SK-N-SH treated with all-trans-retinoic acid at 6 μM for 48 hours (cell line): ENCODE results near the gene PPP2R3C.
"Not testable (repeated sequence)": the region's sequence is repeated elsewhere in the genome, so short reads cannot be mapped to it uniquely, and the experiment has no call there.

Experiments
- ATAC-seq: fragments of 200-7000 bp; cut with Tn5 transposase; 3 replicates; pipeline ENCODE4 v1.9.1; 2020; ENCODE audit warnings: mild to moderate bottlenecking, moderate library complexity
- CREB5 ChIP-seq: fragments of 250-450 bp; sonication (Bioruptor Pico); IDR thresholded peaks from 2 replicates; pipeline ENCODE4 v1.5.1; 2020; ENCODE audit warnings: low read depth, mild to moderate bottlenecking, moderate library complexity
- CSRNP3 ChIP-seq: fragments of 250-450 bp; sonication (Bioruptor Pico); IDR thresholded peaks from 2 replicates; pipeline ENCODE4 v1.5.1; 2021; ENCODE audit warnings: mild to moderate bottlenecking, moderate library complexity
- ISL1 ChIP-seq: fragments of 250-450 bp; sonication (Bioruptor Pico); IDR thresholded peaks from 2 replicates; pipeline ENCODE4 v2.1.2; 2022; ENCODE audit warnings: mild to moderate bottlenecking, moderate library complexity
- PATZ1 ChIP-seq: fragments of 250-450 bp; sonication (Bioruptor Pico); IDR thresholded peaks from 2 replicates; pipeline ENCODE4 v1.8.0; 2020; ENCODE audit warnings: mild to moderate bottlenecking, moderate library complexity, borderline replicate concordance
- POU6F1 ChIP-seq: fragments of 250-450 bp; sonication (Bioruptor Pico); IDR thresholded peaks from 2 replicates; pipeline ENCODE4 v1.8.0; 2021; ENCODE audit warnings: low read depth, mild to moderate bottlenecking, moderate library complexity, borderline replicate concordance
- PPARA ChIP-seq: fragments of 250-450 bp; sonication (Bioruptor Pico); IDR thresholded peaks from 2 replicates; pipeline ENCODE4 v1.5.0; 2020; ENCODE audit warnings: mild to moderate bottlenecking, borderline replicate concordance
- RARB ChIP-seq: fragments of 250-450 bp; sonication (Bioruptor Pico); IDR thresholded peaks from 2 replicates; pipeline ENCODE4 v1.8.0; 2021; ENCODE audit warnings: mild to moderate bottlenecking, moderate library complexity
- TCF4 ChIP-seq: fragments of 250-450 bp; sonication (Bioruptor Pico); IDR thresholded peaks from 2 replicates; pipeline ENCODE4 v1.8.0; 2021; ENCODE audit warnings: mild to moderate bottlenecking, moderate library complexity, borderline replicate concordance
- TSHZ2 ChIP-seq: fragments of 250-450 bp; sonication (Bioruptor Pico); IDR thresholded peaks from 2 replicates; pipeline ENCODE4 v1.5.0; 2020; ENCODE audit warnings: mild to moderate bottlenecking, moderate library complexity
- ZFP3 ChIP-seq: fragments of 250-450 bp; sonication (Bioruptor Pico); IDR thresholded peaks from 2 replicates; pipeline ENCODE4 v1.5.0; 2020; ENCODE audit warnings: mild to moderate bottlenecking, moderate library complexity
- ZNF8 ChIP-seq: fragments of 450-650 bp; formaldehyde crosslinking; IDR thresholded peaks from 2 replicates; pipeline ENCODE4 v1.5.0; 2020; ENCODE audit warnings: mild to moderate bottlenecking, moderate library complexity

Gene PPP2R3C

GRCh38 chr14:35113308-35113950 is 8.4 kb downstream of the PPP2R3C start:
- ATAC-seq = no peak
- TF ChIP-seq PATZ1 (CRISPR knock-in tag) = no peak
- no peak for TF ChIP-seq ISL1 (CRISPR knock-in tag)

- no peak for TF ChIP-seq ZFP3 (CRISPR knock-in tag)
- no peak for TF ChIP-seq POU6F1 (CRISPR knock-in tag)
- TF ChIP-seq RARB (CRISPR knock-in tag) = no peak
- ATAC-seq = no peak
Observed at GRCh38 chr14:35112641-35113040, 9.1 kb downstream of the PPP2R3C start.

GRCh38 chr14:35107866-35108265 is 13.9 kb downstream of the PPP2R3C start:
- TF ChIP-seq ZNF8 (CRISPR knock-in tag) (no peak), ISL1 (CRISPR knock-in tag) (no peak), TCF4 (CRISPR knock-in tag) (no peak), CSRNP3 (CRISPR knock-in tag) (no peak), TSHZ2 (CRISPR knock-in tag) (no peak), ZFP3 (CRISPR knock-in tag) (no peak), PPARA (CRISPR knock-in tag) (no peak), PATZ1 (CRISPR knock-in tag) (no peak), CREB5 (CRISPR knock-in tag) (no peak), POU6F1 (CRISPR knock-in tag) (no peak)
- ATAC-seq = no peak

- not testable (repeated sequence) for ATAC-seq
Observed at GRCh38 chr14:35094645-35095044, 27.1 kb downstream of the PPP2R3C start.
